ENCODE measurements around the gene CNGB1. TPM values are rescaled to one million over a fixed set of nuclear protein-coding genes. Genes with fewer than 3 reads are reported as not detected.

Gene CNGB1
- total RNA-seq, 4 donors from 2014 or later = 0.14 to 1.9 (median 0.87) TPM

DNA sequence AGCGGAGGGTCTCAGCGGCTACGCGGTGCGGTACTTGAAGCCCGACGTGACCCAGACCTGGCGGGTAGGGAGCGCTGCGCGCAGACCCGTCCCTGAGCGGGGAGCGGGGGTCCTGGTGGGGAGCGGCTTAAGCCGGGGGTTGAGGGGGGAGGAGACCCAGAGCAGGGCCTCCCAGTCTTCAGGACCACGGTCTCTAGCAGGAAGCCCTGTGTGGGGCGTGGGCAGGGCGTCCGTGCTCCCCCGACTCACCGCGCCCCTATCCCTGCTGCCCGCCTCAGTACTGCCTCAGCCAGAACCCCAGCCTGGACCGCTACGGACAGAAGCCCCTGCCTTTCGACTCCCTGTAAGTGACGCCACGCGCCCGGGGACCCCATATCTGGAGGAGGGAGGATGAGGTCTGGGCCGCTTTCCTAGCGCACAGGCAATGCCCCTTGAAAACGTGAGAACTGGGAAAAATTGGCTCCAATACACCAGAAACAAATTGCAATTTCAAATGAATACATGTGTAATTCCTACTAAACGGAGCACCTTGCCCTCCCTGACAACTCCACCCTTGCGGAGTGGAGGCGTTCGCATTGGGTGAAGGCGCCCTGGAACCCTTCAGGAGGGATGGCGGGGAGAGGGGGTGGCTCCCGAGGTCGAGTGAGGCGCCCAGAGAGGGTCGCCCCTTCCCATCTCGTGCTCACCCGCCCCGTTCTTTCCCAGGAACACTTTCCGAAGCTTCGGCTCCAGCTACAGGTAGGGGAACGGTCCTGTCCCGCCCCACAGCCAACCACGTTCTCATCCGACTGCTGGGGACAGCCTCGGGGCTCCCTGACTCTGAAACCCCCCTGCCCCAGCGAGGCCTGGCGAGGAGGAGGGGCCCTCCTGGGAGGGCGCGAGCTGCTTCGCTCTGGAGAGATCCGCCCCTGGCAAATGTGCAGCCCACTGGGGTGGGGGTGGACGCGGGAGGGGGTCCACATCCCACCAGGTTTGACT is 14.6 kb upstream of the CNGB1 start:
- Histone ChIP-seq H3K27me3 (peaks cover 28% of the 10 kb centered on the region), H3K4me3 (peak overlapping the region; percentile 25 to 43 (median 40)), H3K4me1 (peaks cover 0 to 8% (median 7%) of the 10 kb centered on the region in 4 donors), H3K9me3 (no peaks in the 10 kb centered on the region), H3K27ac (peak overlapping the region in 2 of 4 donors; percentile 28 to 55), H3K36me3 (no peaks in the 10 kb centered on the region)
- no peak for DNase-seq
- TF ChIP-seq EP300 (IDR thresholded peaks at IDR 0.05; ENCODE audit: low read depth) = no peak
- TF ChIP-seq CTCF (IDR thresholded peaks at IDR 0.05) = no peak
- TF ChIP-seq POLR2AphosphoS5 (IDR thresholded peaks at IDR 0.05) = no peak
- no peak for TF ChIP-seq POLR2A (IDR thresholded peaks at IDR 0.05)
- WGBS, 2 donors (ENCODE audit: low coverage in 1 of 2) = 30 to 33% methylated on average over 20 to 62 of the region's 62 CpGs
- intact Hi-C loops (cut with DNase I; ENCODE audit: low total_unique reads) (no loop called here), in situ Hi-C loops (cut with MboI; ENCODE audit: low pct_ligation_motif_present in 1 of 4, low pct_unique_long_range_greater_than_20kb in 1 of 4, low sequenced_read_pairs in 3 of 4) (no loop called here)

GRCh38 chr16:57984443-57985203 is 13.7 kb upstream of the CNGB1 start:
- Histone ChIP-seq H3K4me3 (peak overlapping the region; percentile 25 to 43 (median 40)), H3K27ac (peak overlapping the region in 1 of 4 donors; percentile 55), H3K9me3 (no peaks in the 10 kb centered on the region), H3K36me3 (no peaks in the 10 kb centered on the region), H3K4me1 (peaks cover 0 to 8% (median 7%) of the 10 kb centered on the region in 4 donors), H3K27me3 (peaks cover 28% of the 10 kb centered on the region)
- in situ Hi-C loops (cut with MboI; ENCODE audit: low pct_ligation_motif_present in 1 of 4, low pct_unique_long_range_greater_than_20kb in 1 of 4, low sequenced_read_pairs in 3 of 4) = no loop called here
- intact Hi-C loops (cut with DNase I; ENCODE audit: low total_unique reads) = no loop called here
- WGBS, 2 donors (ENCODE audit: low coverage in 1 of 2) = 20% methylated on average over 58 of the region's 64 CpGs; no CpG with 5 or more reads in 1 of the 2 donors
- TF ChIP-seq POLR2A (IDR thresholded peaks at IDR 0.05) (no peak), EP300 (IDR thresholded peaks at IDR 0.05; ENCODE audit: low read depth) (no peak), POLR2AphosphoS5 (IDR thresholded peaks at IDR 0.05) (no peak), CTCF (IDR thresholded peaks at IDR 0.05) (no peak)
- peak; percentile 85 for DNase-seq

- H3K36me3 ChIP-seq = no peaks in the 10 kb centered on the region
- H3K27ac ChIP-seq = no peak overlapping the region
- intact Hi-C loops (cut with DNase I; ENCODE audit: low total_unique reads) = no loop called here
- H3K4me1 ChIP-seq = peaks cover 0 to 8% (median 7%) of the 10 kb centered on the region in 4 donors
- TF ChIP-seq EP300 (IDR thresholded peaks at IDR 0.05; ENCODE audit: low read depth) (no peak), POLR2A (IDR thresholded peaks at IDR 0.05) (no peak), POLR2AphosphoS5 (IDR thresholded peaks at IDR 0.05) (no peak), CTCF (IDR thresholded peaks at IDR 0.05) (no peak)
- no peak for DNase-seq
- H3K4me3 ChIP-seq = no peak overlapping the region
- no peaks in the 10 kb centered on the region for H3K9me3 ChIP-seq
- peaks cover 28% of the 10 kb centered on the region for H3K27me3 ChIP-seq
- in situ Hi-C loops (cut with MboI; ENCODE audit: low pct_ligation_motif_present in 1 of 4, low pct_unique_long_range_greater_than_20kb in 1 of 4, low sequenced_read_pairs in 3 of 4) = no loop called here
- WGBS, 2 donors (ENCODE audit: low coverage in 1 of 2) = 71 to 87% methylated on average over 3 to 5 of the region's 5 CpGs
These were observed 11.5 kb upstream of the CNGB1 start for GRCh38 chr16:57982385-57982784.

- intact Hi-C loops (cut with DNase I; ENCODE audit: low total_unique reads) (no loop called here), in situ Hi-C loops (cut with MboI; ENCODE audit: low pct_ligation_motif_present in 1 of 4, low pct_unique_long_range_greater_than_20kb in 1 of 4, low sequenced_read_pairs in 3 of 4) (no loop called here)
- no peak overlapping the region for H3K4me3 ChIP-seq
- DNase-seq = no peak
- H3K9me3 ChIP-seq = no peaks in the 10 kb centered on the region
- 73 to 92% methylated on average over 2 to 7 of the region's 7 CpGs for WGBS, 2 donors (ENCODE audit: low coverage in 1 of 2)
- peaks cover 0 to 8% (median 7%) of the 10 kb centered on the region in 4 donors for H3K4me1 ChIP-seq
- peaks cover 28% of the 10 kb centered on the region for H3K27me3 ChIP-seq
- TF ChIP-seq CTCF (IDR thresholded peaks at IDR 0.05) = no peak
- TF ChIP-seq POLR2AphosphoS5 (IDR thresholded peaks at IDR 0.05) = no peak
- TF ChIP-seq POLR2A (IDR thresholded peaks at IDR 0.05) = no peak
- TF ChIP-seq EP300 (IDR thresholded peaks at IDR 0.05; ENCODE audit: low read depth) = no peak
- H3K36me3 ChIP-seq = no peaks in the 10 kb centered on the region
- H3K27ac ChIP-seq = no peak overlapping the region
These were observed 10.7 kb upstream of the CNGB1 start for GRCh38 chr16:57981636-57982035.
